HFF-Myc (cell line): ENCODE measurements around the gene SPOUT1.
"Not testable (repeated sequence)": the region's sequence is repeated elsewhere in the genome, so short reads cannot be mapped to it uniquely, and the experiment has no call there.

Source experiments
- DNase-seq: peaks from one replicate; pipeline ENCODE4 v3.0.0-alpha.2; 2011; ENCODE audit warnings: low read depth; ENCODE audit errors: extremely low read depth
- H3K4me3 ChIP-seq: replicated peaks from 2 replicates; pipeline ENCODE4 v1.5.1; 2011; ENCODE audit warnings: low read depth, mild to moderate bottlenecking, control low read depth, low read length
- TF ChIP-seq, protein P1 (sequence below): IDR thresholded peaks from 2 replicates; pipeline ENCODE4 v1.5.1; 2012; ENCODE audit warnings: mild to moderate bottlenecking, low read depth, low read length, control low read depth; ENCODE audit errors: missing control alignments

SPOUT1 gene, protein sequence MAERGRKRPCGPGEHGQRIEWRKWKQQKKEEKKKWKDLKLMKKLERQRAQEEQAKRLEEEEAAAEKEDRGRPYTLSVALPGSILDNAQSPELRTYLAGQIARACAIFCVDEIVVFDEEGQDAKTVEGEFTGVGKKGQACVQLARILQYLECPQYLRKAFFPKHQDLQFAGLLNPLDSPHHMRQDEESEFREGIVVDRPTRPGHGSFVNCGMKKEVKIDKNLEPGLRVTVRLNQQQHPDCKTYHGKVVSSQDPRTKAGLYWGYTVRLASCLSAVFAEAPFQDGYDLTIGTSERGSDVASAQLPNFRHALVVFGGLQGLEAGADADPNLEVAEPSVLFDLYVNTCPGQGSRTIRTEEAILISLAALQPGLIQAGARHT

DNA sequence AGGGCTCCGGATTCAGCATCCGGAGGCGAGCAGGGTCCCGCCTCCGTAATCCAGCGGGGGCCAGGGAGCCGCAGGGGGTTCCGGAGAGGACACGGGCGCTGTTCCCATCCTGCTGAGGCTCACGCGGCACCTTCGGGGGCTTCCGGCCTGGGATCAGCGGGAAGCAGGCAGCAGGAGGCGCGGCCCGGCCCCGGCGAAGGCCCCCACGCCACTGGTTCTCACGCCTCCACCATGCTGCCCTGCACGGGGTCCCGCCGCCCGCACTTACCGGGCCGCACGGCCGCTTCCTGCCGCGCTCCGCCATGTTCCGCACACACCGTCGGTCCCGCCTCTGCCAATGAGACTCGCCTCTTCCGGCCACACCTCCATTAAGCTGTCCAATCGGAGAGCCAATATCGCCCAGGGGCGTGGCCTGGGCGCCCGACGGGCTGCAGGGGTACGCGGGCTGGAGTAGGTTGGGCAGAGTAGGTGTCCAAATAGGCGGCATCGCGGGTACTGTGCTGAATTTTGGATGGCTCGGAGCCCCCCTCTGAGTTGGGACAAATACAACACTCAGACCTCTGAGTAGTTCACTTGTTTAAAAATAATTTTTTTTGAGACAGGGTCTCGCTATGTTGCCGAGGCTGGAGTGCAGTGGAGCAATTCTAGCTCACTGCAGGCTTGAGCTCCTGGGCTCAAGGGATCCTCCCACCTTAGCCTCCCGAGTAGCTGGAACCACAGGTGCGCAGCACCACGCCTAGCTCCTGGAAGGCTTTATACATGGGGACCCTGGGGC, at the start of gene SPOUT1:
Gene SPOUT1, minus strand, starts transcription at position 318 of the 775 bp plus-strand sequence. Its CDS starts 14 bp downstream, at position 304.
- peak within 1 kb of the TSS; percentile 96 for H3K4me3 ChIP-seq
- TF ChIP-seq, protein P1, sequence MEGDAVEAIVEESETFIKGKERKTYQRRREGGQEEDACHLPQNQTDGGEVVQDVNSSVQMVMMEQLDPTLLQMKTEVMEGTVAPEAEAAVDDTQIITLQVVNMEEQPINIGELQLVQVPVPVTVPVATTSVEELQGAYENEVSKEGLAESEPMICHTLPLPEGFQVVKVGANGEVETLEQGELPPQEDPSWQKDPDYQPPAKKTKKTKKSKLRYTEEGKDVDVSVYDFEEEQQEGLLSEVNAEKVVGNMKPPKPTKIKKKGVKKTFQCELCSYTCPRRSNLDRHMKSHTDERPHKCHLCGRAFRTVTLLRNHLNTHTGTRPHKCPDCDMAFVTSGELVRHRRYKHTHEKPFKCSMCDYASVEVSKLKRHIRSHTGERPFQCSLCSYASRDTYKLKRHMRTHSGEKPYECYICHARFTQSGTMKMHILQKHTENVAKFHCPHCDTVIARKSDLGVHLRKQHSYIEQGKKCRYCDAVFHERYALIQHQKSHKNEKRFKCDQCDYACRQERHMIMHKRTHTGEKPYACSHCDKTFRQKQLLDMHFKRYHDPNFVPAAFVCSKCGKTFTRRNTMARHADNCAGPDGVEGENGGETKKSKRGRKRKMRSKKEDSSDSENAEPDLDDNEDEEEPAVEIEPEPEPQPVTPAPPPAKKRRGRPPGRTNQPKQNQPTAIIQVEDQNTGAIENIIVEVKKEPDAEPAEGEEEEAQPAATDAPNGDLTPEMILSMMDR, result no peak
- DNase-seq, result peak; percentile 59

DNA sequence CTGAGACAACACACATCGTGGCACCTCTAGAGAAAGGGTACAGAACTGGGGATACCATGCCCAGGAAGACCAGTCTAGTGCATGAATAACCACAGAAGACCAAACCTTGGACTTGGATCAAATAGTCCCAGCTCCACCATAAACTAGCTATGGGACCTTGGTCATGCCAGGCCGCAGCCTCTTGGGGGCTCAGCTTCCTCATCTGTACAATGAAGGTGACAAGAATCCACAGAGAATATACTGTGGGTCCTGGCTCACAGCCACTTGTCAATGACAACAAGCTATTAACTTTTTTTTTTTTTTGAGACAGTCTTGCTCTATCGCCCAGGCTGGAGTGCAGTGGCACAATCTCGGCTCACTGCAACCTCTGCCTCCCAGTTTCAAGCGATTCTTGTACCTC, 48.3 kb upstream of the SPOUT1 start:
- no peak overlapping the region for H3K4me3 ChIP-seq
- no peak for DNase-seq
- TF ChIP-seq, protein P1, result no peak

DNA sequence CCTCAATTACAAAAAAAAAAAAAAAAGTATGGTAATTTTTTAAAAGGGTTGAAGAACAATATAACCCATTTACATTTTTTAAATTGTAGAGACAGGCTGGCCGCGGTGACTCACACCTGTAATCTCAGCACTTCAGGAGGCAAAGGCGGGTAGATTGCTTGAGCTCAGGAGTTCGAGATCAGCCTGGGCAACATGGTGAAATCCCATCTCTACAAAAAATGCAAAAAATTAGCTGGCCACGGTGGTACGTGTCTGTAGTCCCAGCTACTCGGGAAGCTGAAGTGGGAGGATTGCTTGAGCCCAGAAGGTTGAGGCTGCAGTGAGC, 41.3 kb upstream of the SPOUT1 start:
- H3K4me3 ChIP-seq, DNase-seq: not testable (repeated sequence)

DNA sequence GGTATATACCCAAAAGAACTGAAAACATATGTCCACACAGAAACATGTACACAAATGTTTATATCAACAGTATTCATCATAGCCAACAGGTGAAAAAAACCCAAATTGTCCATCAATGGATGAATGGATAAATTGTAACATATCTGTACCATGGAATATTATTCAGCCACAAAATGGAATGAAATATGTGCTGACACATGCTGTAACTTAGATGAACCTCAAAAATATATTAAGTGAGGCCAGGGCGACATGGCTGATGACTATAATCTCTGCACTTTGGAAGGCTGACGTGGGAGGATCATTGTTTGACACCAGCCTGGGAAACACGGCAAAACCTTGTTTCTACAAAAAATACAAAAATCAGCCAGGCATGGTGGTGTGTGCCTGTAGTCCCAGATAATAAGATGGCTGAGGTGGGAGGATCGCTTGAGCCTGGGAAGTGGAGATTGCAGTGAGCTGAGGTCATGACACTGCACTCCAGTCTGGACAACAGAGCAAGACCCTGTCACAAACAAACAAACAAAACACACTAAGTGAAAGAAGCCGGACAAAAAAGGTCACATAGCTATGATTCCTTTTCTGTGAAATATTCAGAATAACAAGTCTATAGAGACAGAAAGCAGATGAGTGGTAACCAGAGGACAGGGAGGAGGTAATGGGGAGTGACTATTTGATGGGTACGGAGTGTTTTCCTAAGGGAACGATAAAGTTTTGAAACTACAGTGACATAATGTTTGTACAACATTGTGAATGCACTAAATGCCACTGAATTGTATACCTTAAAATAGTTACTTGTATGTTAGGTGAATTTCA, 40.7 kb upstream of the SPOUT1 start:
- no peak overlapping the region for H3K4me3 ChIP-seq
- DNase-seq, result no peak
- TF ChIP-seq, protein P1, result no peak

DNA sequence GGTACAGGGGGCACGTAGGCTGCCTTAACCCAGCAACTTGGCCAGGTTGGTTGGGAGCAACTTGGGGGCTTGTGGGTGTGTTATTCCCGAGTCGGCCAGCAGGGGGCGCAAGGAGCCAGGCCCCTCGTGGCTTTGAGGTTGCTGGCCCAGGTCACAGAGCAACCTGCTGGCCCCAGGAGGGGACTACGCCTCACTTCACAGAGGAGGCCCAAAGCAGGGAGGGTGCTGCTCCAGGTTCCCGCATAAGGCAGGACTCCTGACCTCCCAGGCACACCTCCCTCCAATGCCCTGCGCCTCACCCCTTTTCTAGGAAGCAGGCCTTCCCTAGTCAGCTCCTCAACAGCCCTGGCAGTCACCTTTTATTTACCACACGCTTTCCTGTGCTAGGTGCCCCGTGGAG, 34.1 kb upstream of the SPOUT1 start:
- no peak for DNase-seq

DNA sequence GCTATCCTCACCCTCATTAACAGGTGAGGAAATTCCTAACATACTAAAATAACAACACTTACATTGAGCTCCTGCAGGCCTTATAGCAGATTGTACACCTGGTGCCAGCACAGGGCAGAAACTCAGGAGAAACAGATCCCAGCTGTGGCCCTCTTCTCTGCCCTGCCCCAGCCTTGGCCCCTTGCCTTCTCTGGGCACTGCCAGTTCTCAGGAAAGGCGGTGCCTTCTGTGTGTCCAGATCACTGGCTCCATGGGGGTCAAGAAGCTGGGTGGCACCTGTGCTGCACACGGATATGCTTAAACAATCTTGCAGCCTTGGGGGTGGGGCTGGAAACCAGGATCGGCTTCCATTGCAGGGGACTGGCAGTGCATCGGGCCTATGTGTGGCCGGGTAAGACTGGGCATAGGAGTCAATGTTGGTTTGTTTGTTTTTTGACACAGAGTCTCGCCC, 32.8 kb upstream of the SPOUT1 start:
- TF ChIP-seq, protein P1, result no peak
- DNase-seq, result no peak
- H3K4me3 ChIP-seq, result no peak overlapping the region

More for the DNA sequence above, 34.1 kb upstream of the SPOUT1 start:
- no peak overlapping the region for H3K4me3 ChIP-seq
- TF ChIP-seq, protein P1, result peak; percentile 90
